GM21723 (cell line): ENCODE results near the gene EIF3I.
"Not testable (repeated sequence)": the region's sequence is repeated elsewhere in the genome, so short reads cannot be mapped to it uniquely, and the experiment has no call there.

ENCODE experiments used
- ATAC-seq: cut with Tn5 transposase; IDR thresholded peaks from one replicate; pipeline ENCODE4 v1.9.1; 2021; ENCODE audit warnings: mild to moderate bottlenecking, moderate library complexity; ENCODE audit not compliant: unreplicated experiment

The EIF3I gene

GRCh38 chr1:32263236-32263593, 41.0 kb downstream of the EIF3I start:
- not testable (repeated sequence) for ATAC-seq

GRCh38 chr1:32263744-32264143, 41.5 kb downstream of the EIF3I start:
- ATAC-seq: no peak

DNA sequence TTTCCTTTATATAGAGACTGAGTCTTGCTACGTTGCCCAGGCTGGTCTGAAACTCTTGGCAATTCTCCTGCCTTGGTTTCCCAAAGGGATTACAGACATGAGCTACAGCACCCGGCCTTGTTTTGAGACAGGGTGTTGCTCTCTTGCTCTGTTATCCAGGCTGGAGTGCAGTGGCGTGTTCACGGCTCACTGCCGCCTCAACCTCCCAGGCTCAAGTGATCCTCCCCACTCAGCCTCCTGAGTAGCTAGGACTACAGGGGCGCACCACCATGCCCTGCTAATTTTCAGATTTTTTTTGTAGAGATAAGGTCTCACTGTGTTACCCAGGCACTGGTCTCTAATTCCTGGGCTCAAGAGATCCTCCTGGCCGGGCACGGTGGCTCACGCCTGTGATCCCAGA, 43.6 kb downstream of the EIF3I start:
- no peak for ATAC-seq

DNA sequence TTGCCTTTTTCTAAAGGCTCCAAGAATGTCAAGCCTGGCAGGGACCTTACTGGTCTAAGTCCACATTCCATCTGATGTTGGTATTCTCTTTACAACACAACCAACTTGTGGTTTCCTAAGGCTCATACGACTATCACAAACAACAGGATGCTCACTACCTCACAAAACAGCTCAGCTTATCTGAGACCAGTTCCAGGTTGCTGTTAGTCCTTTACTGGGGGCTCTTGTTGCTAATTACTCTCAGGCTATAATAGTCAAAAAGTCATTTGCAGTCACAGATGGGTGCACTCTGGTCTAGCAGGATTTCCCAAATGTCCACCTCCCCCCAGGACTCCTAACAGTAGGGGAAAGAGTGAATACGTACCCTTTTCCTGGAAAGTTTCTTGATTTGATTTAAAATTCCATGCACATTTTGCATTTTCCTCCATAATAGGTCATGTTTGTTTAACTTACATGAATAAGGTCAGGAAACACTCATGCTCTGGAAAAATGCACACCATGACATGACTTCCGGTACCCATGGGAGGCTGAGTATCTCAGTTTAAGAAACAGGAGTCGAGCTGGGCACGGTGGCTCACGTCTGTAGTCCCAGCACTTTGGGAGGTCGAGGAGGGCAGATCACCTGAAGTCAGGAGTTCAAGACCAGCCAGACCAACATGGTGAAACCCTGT, 44.8 kb downstream of the EIF3I start:
- ATAC-seq: no peak

GRCh38 chr1:32269744-32270143, 47.5 kb downstream of the EIF3I start:
- ATAC-seq: no peak

- no peak for ATAC-seq
Observed at GRCh38 chr1:32272557-32273390, 50.6 kb downstream of the EIF3I start.

- no peak for ATAC-seq
Observed at GRCh38 chr1:32273391-32274208, 51.4 kb downstream of the EIF3I start.

- ATAC-seq: no peak
Observed at GRCh38 chr1:32274646-32275340, 52.6 kb downstream of the EIF3I start.

DNA sequence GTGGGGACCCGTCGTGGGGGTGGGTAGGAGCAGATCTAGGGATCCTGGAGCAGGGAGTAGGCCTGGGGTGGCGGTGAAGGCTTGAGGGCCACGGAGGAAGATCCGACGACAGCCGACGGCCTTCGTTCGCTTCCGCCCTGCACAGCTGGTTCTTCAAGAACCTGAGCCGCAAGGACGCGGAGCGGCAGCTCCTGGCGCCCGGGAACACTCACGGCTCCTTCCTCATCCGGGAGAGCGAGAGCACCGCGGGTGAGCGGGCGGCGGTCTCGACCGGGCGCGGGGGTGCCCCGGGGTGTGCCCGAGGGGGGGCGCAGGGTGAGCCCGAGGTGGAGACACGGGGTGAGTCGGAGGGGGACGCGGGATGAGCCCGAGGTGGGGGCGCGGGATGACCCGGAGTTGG, 53.2 kb downstream of the EIF3I start:
- ATAC-seq: no peak

GRCh38 chr1:32276032-32276782, 54.0 kb downstream of the EIF3I start:
- no peak for ATAC-seq
